NCI-H1105 (cell line): ENCODE results near the gene KATNBL1.

Experiments
- DNase-seq: peaks from one replicate; lab custom pipeline; 2025; lab: John Stamatoyannopoulos, UW

The KATNBL1 gene

GRCh38 chr15:34209421-34210282 is at the start of gene KATNBL1:
Gene KATNBL1, minus strand, starts transcription at chr15:34210096. Its CDS starts 46,420 bp downstream, at chr15:34163676.
- peak; percentile 76 for DNase-seq

GRCh38 chr15:34259566-34259965 is 49.7 kb upstream of the KATNBL1 start:
- DNase-seq: no peak

- DNase-seq: no peak
Measured at GRCh38 chr15:34258151-34258550, 48.3 kb upstream of the KATNBL1 start.

GRCh38 chr15:34252545-34252944 is 42.6 kb upstream of the KATNBL1 start:
- no peak for DNase-seq

GRCh38 chr15:34248190-34248589 is 38.3 kb upstream of the KATNBL1 start:
- DNase-seq: no peak

- no peak for DNase-seq
Measured at GRCh38 chr15:34246276-34246976, 36.5 kb upstream of the KATNBL1 start.

GRCh38 chr15:34243226-34243625 is 33.3 kb upstream of the KATNBL1 start:
- no peak for DNase-seq

- DNase-seq: no peak
Measured at GRCh38 chr15:34242331-34242710, 32.4 kb upstream of the KATNBL1 start.

- DNase-seq: no peak
Measured at GRCh38 chr15:34241376-34242330, 31.8 kb upstream of the KATNBL1 start.

- DNase-seq: no peak
Measured at GRCh38 chr15:34240537-34240936, 30.6 kb upstream of the KATNBL1 start.

GRCh38 chr15:34239151-34239808 is 29.4 kb upstream of the KATNBL1 start:
- DNase-seq: no peak

- no peak for DNase-seq
Measured at GRCh38 chr15:34233614-34234013, 23.7 kb upstream of the KATNBL1 start.

GRCh38 chr15:34223904-34224596 is 14.2 kb upstream of the KATNBL1 start:
- no peak for DNase-seq

- no peak for DNase-seq
Measured at GRCh38 chr15:34217587-34218225, 7.8 kb upstream of the KATNBL1 start.

GRCh38 chr15:34216527-34217270 is 6.8 kb upstream of the KATNBL1 start:
- DNase-seq: no peak

- no peak for DNase-seq
Measured at GRCh38 chr15:34214135-34214534, 4.2 kb upstream of the KATNBL1 start.

GRCh38 chr15:34213690-34214089 is 3.8 kb upstream of the KATNBL1 start:
- no peak for DNase-seq

- no peak for DNase-seq
Measured at GRCh38 chr15:34206011-34206410, 3.9 kb downstream of the KATNBL1 start.

GRCh38 chr15:34203936-34204335 is 6.0 kb downstream of the KATNBL1 start:
- DNase-seq: no peak

GRCh38 chr15:34203305-34203704 is 6.6 kb downstream of the KATNBL1 start:
- DNase-seq: no peak
